GM19043 (cell line): ENCODE results near the gene C11orf42.

Experiments used
- ATAC-seq: cut with Tn5 transposase; IDR thresholded peaks from one replicate; pipeline ENCODE4 v1.9.1; 2021; ENCODE audit warnings: low read depth; ENCODE audit not compliant: unreplicated experiment

Gene C11orf42

DNA sequence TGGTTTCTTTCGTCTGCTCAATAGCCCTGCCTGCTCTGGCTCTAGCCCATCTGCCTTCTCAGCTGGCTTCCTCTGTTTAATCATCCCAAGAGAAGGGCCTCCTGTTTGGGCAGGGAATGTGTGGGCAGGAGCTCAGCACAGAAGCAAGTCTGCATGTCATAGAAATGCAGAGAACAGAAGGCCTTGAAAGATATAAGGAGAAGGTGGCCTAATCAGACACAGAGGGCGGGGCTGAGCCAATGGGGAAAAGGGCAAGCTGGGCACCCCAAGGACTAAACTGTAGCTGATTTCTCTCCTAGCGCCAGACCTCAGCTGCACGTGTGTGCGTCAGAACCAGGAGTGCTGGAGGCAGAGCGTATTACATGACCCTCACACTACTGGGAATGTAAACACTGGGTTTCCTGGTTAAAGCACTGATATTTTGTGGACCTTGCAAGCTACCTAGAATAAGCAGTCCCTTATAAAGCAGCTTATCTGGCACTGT is 46.7 kb downstream of the C11orf42 start:
- no peak for ATAC-seq

DNA sequence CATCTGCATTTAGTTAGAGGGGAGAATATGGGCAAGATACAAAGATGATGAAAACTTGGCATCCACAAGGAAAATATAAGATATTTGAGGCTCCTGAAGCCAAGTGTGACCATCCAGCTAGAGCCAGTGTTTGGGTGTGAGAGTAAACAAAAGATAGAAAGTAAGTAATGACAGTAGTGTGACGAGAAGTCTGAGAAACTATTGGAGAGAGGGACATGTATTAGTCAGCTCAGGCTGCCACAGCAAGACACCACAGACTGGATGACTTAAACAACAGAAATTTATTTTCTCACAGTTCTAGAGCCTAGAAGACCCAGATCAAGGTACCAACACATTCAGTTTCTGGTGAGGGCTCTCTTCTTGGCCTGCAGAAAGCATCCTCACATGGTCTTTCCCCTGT is 47.8 kb downstream of the C11orf42 start:
- peak; percentile 59 for ATAC-seq

DNA sequence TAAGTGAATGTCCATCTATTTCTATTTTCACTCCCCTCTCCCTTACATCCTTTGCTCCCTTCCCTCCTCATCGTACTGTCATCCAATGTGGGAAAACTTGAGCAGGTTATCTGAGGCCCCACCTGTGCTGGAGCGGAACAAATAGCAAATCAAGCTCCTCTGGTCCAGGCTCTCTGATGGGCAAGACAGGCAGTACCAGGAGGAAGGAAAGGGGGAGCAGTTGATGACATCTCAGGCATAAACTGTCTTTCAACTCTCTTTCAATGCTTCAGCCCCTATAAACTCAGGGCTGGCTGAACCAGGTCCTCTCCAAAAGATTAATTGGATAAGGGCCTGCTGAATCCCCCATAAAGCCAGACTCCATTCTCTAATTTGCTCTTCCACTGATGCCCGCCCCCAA is 52.8 kb downstream of the C11orf42 start:
- no peak for ATAC-seq

DNA sequence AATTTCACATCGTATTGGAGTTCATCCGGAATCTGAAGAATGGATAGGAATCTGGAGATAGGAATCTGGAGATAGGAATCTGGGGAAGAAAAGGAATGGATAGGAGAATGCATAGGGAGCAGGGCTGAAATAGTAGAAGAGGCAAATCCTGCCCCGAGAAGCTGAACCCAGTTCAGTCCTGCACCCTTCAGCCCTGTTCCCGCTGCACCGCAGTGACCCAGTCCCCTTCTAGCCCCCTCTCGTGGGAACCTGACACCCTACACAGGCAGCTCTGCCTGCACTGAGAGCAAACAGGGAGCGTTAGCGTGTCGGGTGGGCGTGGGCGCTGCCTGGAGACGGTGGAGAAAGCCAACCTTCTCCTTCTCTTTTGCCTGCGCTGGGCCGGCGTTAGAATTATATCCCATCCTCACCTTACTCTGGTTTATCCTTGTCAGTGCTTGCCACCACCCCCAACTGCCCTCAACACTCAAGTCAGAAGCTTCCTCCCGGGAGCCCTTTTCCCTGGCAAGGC is 53.3 kb downstream of the C11orf42 start:
- no peak for ATAC-seq

DNA sequence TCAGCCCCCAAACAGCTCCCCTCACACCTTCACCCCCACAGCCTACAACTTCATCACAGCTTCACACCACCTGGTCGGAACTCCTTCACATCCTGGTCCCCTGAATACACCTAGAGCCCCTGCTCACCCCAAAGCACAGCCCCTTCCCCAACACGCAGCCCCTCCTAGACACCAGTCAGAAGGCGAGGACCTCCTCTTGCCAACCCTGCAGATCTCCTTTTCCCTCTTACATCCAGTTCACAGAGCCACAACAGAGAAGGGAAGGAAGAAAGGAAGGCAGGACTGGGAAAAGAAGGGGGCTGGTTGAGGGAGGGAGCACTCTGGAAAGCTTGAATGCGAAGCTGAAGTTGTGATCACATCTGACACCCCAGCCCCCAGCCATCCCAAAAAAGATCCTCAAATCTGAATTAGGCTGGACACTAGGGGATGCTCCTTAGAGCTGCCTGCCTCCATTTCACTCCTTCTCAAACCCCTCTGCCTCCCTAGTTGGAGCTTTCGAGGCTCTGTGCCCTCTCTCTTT is 54.9 kb downstream of the C11orf42 start:
- ATAC-seq = no peak
